Stimulated activated memory B cell treated with anti-CD40 and anti-IgM and Interleukin-4, amounts not matched to agents 10 μg/mL and 1 μg/mL and 100 μg/mL, for 72 hours (primary cell): ENCODE results near the gene TCAF2.
"Not testable (repeated sequence)": the region's sequence is repeated elsewhere in the genome, so short reads cannot be mapped to it uniquely, and the experiment has no call there.

Experiments used
- ATAC-seq: fragments of 150-1000 bp; cut with Tn5 transposase; 2 replicates; pipeline ENCODE4 v1.10.0; 2021
- H3K27ac Mint-ChIP-seq: one replicate; pipeline ENCODE4 v1.8.0; 2022; ENCODE audit warnings: mild to moderate bottlenecking, mixed read lengths
- H3K27me3 Mint-ChIP-seq: one replicate; pipeline ENCODE4 v1.8.0; 2022; ENCODE audit warnings: mixed read lengths
- H3K36me3 Mint-ChIP-seq: one replicate; pipeline ENCODE4 v1.8.0; 2022; ENCODE audit warnings: mixed read lengths
- H3K4me1 Mint-ChIP-seq: one replicate; pipeline ENCODE4 v1.8.0; 2022; ENCODE audit warnings: mixed read lengths
- H3K4me3 Mint-ChIP-seq: one replicate; pipeline ENCODE4 v1.8.0; 2022; ENCODE audit warnings: mild to moderate bottlenecking, moderate library complexity, mixed read lengths
- H3K9me3 Mint-ChIP-seq: one replicate; pipeline ENCODE4 v1.8.0; 2022; ENCODE audit warnings: mixed read lengths

Gene TCAF2

DNA sequence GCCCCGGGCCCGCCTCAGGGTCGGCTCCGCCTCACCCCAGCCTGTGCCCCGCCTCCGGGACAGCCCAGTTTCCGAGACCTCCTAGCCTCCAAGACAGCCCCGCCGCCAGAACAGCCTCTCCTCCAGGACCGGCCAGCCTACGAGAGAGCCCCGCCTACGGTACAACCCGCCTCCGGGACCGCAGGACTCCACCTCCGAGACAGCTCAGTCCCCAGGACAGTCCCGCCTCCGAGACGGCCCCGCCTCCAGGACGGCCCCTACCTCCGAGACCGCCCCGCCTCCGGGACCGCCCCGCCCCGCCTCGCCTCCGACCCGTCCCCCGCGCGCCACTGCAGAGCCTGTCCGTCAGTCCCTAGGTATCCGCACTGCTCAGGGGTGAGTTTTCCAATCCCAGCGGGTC is at the start of gene TCAF2:
Gene TCAF2, plus strand, starts transcription at position 329 of the 400 bp plus-strand sequence.
- not testable (repeated sequence) for H3K36me3 Mint-ChIP-seq, H3K27ac Mint-ChIP-seq, H3K9me3 Mint-ChIP-seq, H3K27me3 Mint-ChIP-seq, H3K4me1 Mint-ChIP-seq
- ATAC-seq, result peak; percentile 97
- H3K4me3 Mint-ChIP-seq, result peak within 1 kb of the TSS; percentile 44

DNA sequence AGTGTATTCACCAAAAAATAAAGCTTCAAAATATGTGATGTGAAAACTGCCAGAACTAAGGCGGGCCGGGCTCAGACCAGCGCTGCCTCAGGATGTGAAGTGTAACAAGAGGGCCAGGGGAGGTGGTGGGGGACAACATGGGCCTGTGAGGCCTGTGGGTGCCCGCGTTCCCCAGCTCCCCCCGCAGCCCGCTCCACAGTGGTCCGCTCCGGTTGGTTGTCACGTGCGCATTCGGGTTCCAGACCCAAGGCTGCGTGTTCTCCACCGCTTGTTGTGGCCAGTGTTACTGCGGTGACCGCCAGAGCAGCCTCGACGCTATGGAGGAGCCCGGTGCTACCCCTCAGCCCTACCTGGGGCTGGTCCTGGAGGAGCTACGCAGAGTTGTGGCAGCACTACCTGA is 49.3 kb upstream of the TCAF2 start, which contains the start of gene CTAGE15:
Gene CTAGE15, plus strand, starts transcription at position 301 of the 400 bp plus-strand sequence. Its CDS starts 17 bp downstream, at position 318.
- H3K4me3 Mint-ChIP-seq, ATAC-seq, H3K4me1 Mint-ChIP-seq, H3K36me3 Mint-ChIP-seq, H3K9me3 Mint-ChIP-seq, H3K27ac Mint-ChIP-seq, H3K27me3 Mint-ChIP-seq: not testable (repeated sequence)

DNA sequence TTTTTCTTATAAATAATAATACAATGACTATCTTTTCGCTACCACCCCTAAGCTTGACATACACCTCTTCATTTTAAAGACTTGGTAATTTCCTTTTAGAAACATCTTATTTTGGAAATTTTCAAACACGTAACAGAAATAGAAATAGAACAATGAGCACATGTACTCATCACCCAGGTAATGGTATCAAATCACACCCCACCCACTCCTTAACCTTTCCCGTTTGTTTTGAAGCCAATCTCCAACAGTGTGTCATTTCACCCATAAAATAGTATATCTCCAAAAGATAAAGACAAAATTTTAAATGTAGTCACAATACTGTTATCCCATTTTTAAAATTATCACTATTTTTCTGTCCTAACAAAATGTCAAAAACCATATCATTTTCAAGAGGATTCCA is 32.6 kb upstream of the TCAF2 start:
- ATAC-seq, result not testable (repeated sequence)

GRCh38 chr7:143589897-143590296 is 30.9 kb upstream of the TCAF2 start:
- H3K4me3 Mint-ChIP-seq, ATAC-seq, H3K27ac Mint-ChIP-seq, H3K4me1 Mint-ChIP-seq, H3K27me3 Mint-ChIP-seq, H3K9me3 Mint-ChIP-seq, H3K36me3 Mint-ChIP-seq: not testable (repeated sequence)

More for the DNA sequence above, 32.6 kb upstream of the TCAF2 start:
- H3K27ac Mint-ChIP-seq, H3K4me3 Mint-ChIP-seq, H3K9me3 Mint-ChIP-seq, H3K27me3 Mint-ChIP-seq, H3K4me1 Mint-ChIP-seq, H3K36me3 Mint-ChIP-seq: not testable (repeated sequence)

- not testable (repeated sequence) for H3K27me3 Mint-ChIP-seq, H3K4me3 Mint-ChIP-seq, H3K27ac Mint-ChIP-seq, ATAC-seq, H3K4me1 Mint-ChIP-seq, H3K36me3 Mint-ChIP-seq, H3K9me3 Mint-ChIP-seq
Measured at GRCh38 chr7:143598086-143598485, 22.7 kb upstream of the TCAF2 start.

DNA sequence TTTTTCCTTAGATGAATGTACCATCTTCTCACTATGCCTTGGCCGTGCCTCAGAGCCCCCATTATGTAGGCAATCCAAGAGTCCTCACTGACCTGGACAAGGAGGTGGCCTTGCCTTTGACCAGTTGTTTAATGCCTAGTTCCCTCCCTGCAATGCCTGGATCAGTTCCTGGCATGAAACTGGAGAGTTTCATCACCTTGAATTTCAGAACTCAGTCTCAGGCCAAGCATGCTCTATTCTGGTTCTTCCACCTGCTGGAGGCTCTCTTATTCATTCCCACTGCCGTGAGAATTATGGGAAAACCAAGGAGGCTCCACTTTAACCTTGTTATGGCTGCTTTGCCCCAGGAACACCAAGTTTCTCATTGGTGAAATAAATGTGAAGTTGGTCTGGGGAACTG is 17.2 kb upstream of the TCAF2 start:
- H3K36me3 Mint-ChIP-seq, H3K27ac Mint-ChIP-seq, H3K27me3 Mint-ChIP-seq, H3K4me1 Mint-ChIP-seq, ATAC-seq, H3K4me3 Mint-ChIP-seq, H3K9me3 Mint-ChIP-seq: not testable (repeated sequence)

- H3K36me3 Mint-ChIP-seq, H3K9me3 Mint-ChIP-seq, H3K27ac Mint-ChIP-seq, H3K27me3 Mint-ChIP-seq, ATAC-seq, H3K4me3 Mint-ChIP-seq, H3K4me1 Mint-ChIP-seq: not testable (repeated sequence)
Measured at GRCh38 chr7:143606088-143606487, 14.7 kb upstream of the TCAF2 start.

- not testable (repeated sequence) for H3K9me3 Mint-ChIP-seq, ATAC-seq, H3K4me1 Mint-ChIP-seq
Measured at GRCh38 chr7:143615545-143615944, 5.2 kb upstream of the TCAF2 start.

GRCh38 chr7:143617204-143617603 is 3.6 kb upstream of the TCAF2 start:
- not testable (repeated sequence) for H3K9me3 Mint-ChIP-seq, H3K27me3 Mint-ChIP-seq, ATAC-seq, H3K4me1 Mint-ChIP-seq, H3K4me3 Mint-ChIP-seq, H3K27ac Mint-ChIP-seq, H3K36me3 Mint-ChIP-seq

More at GRCh38 chr7:143615545-143615944, 5.2 kb upstream of the TCAF2 start:
- not testable (repeated sequence) for H3K27ac Mint-ChIP-seq, H3K4me3 Mint-ChIP-seq, H3K36me3 Mint-ChIP-seq, H3K27me3 Mint-ChIP-seq

DNA sequence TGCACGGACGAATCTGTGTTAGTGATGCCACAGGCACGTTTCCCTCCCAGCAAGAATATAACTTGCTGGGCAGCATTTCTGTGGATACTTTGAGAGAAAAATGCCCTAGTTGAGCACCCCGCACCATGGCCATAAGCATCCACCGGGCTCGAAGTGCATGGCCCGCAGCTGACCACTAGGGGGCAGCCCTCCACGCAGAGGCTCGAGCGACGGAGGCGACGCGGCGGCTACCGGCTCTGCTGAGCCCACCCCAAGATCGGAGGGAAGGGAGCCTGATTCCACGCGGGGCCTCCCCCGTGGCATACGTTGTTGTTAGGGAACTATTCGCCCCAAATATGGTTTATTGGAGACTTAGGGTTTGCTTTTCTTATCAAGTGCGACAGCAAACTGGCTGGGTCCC is 716 bp upstream of the TCAF2 start:
- H3K9me3 Mint-ChIP-seq, H3K36me3 Mint-ChIP-seq, H3K27me3 Mint-ChIP-seq, H3K27ac Mint-ChIP-seq, H3K4me1 Mint-ChIP-seq, H3K4me3 Mint-ChIP-seq: not testable (repeated sequence)
- ATAC-seq, result peak; percentile 56

- H3K4me3 Mint-ChIP-seq, result not testable (repeated sequence)
Measured at GRCh38 chr7:143621175-143621574, 401 bp downstream of the TCAF2 start.

DNA sequence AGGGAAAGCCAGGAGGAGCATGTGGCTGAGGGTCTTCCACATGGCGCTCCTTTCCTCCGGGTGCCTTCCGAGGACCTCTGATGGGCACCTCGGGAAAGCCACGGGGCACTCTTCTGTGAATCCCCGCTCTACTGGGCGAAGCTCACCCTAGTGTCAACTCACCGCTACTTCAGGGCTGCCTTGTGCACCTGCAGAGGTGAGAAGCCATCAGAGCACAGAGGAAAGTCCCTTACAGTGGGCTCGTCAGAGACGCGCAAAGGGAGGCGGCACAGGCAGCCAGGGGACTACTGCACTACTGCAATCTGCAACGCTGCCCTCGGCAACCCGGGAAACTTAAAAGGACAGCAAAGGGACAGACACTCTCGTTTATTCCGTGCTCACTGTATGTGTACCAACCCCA is 1.4 kb downstream of the TCAF2 start:
- peak; percentile 55 for ATAC-seq
- not testable (repeated sequence) for H3K9me3 Mint-ChIP-seq, H3K27me3 Mint-ChIP-seq, H3K36me3 Mint-ChIP-seq, H3K4me3 Mint-ChIP-seq, H3K4me1 Mint-ChIP-seq, H3K27ac Mint-ChIP-seq

More at GRCh38 chr7:143621175-143621574, 401 bp downstream of the TCAF2 start:
- not testable (repeated sequence) for H3K4me1 Mint-ChIP-seq, H3K36me3 Mint-ChIP-seq, H3K27me3 Mint-ChIP-seq, H3K27ac Mint-ChIP-seq, H3K9me3 Mint-ChIP-seq
- peak; percentile 72 for ATAC-seq

GRCh38 chr7:143630653-143631052 is 9.9 kb downstream of the TCAF2 start:
- not testable (repeated sequence) for H3K36me3 Mint-ChIP-seq, H3K4me3 Mint-ChIP-seq, ATAC-seq, H3K27ac Mint-ChIP-seq, H3K27me3 Mint-ChIP-seq, H3K9me3 Mint-ChIP-seq, H3K4me1 Mint-ChIP-seq

DNA sequence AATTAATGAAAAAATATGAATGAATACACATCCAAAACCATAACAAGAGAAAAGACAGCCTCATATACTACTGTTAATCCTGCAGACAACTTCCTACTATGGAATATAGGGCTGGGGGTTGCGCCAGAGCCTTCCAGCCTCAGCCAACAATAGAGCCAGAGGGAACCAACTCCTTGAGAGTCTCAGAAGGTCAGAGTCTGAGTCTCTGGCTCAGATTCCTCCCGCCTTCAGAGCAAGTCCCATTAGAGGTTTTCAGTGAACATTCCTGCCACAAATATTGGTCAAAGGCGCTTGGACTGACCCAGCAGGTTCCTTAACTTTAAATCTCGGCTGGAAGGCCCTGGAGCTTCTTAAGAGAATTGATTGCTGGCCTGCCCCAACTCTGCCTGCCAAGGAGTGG is 11.7 kb downstream of the TCAF2 start:
- not testable (repeated sequence) for ATAC-seq

DNA sequence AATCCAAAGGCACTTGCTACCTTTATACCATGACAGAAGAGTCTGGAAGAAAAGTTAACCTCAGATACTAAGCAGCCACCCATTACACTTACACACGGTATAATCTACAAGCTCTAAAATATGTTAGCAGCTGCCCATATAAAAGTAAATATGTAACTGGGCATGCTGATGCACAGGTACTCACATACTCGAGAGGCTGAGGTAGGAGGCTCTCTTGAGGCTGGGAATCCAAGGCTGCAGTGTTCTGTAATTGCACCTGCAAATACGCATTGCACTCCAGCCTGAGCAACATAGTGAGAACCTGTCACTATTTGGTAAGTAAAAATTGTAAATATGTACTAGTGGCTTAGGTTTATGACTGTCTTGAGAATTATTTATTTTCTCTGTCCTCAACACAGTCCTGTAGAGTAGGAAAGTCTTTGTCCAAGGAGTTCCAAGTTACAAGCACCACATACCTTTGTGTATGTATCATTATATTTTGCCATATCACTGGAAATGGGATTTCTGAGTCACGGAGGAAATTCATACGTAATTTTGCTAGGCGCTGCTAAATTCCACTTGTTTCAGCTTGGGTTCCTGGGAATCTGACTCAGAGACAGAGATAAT is 12.3 kb downstream of the TCAF2 start:
- not testable (repeated sequence) for ATAC-seq, H3K27me3 Mint-ChIP-seq

More for the DNA sequence above, 11.7 kb downstream of the TCAF2 start:
- not testable (repeated sequence) for H3K36me3 Mint-ChIP-seq, H3K4me1 Mint-ChIP-seq, H3K27ac Mint-ChIP-seq, H3K4me3 Mint-ChIP-seq, H3K27me3 Mint-ChIP-seq, H3K9me3 Mint-ChIP-seq

GRCh38 chr7:143635364-143636240 is 14.8 kb downstream of the TCAF2 start:
- not testable (repeated sequence) for H3K4me1 Mint-ChIP-seq, H3K4me3 Mint-ChIP-seq, H3K27me3 Mint-ChIP-seq, H3K36me3 Mint-ChIP-seq, H3K27ac Mint-ChIP-seq, ATAC-seq, H3K9me3 Mint-ChIP-seq

More for the DNA sequence above, 12.3 kb downstream of the TCAF2 start:
- H3K4me1 Mint-ChIP-seq, H3K27ac Mint-ChIP-seq, H3K36me3 Mint-ChIP-seq, H3K9me3 Mint-ChIP-seq, H3K4me3 Mint-ChIP-seq: not testable (repeated sequence)
